Tibial nerve (tissue), 4 donors: ENCODE data around the gene MSL1.

Source experiments
- CTCF ChIP-seq, 5 experiments: fragments of 200-600 bp in 3 of 5; fragments of 450-650 bp in 2 of 5; sonication (generic) in 3 of 5; IDR thresholded peaks; one replicate each; pipeline ENCODE4 v1.5.1; 2016 to 2019; ENCODE audit warnings: antibody characterized with exemption in 5 of 5, mild to moderate bottlenecking in 3 of 5, moderate library complexity in 2 of 5
- EP300 ChIP-seq, 2 donors: sonication (generic); formaldehyde crosslinking; IDR thresholded peaks; one replicate each; pipeline ENCODE4 v1.6.1; 2017; ENCODE audit warnings: antibody characterized with exemption in 2 of 2, mild to moderate bottlenecking in 1 of 2
- POLR2A ChIP-seq, 2 donors: fragments of 450-650 bp; IDR thresholded peaks; one replicate each; pipeline ENCODE4 v1.6.1; 2017; ENCODE audit warnings: antibody characterized with exemption in 2 of 2, mild to moderate bottlenecking in 2 of 2, moderate library complexity in 2 of 2

DNA sequence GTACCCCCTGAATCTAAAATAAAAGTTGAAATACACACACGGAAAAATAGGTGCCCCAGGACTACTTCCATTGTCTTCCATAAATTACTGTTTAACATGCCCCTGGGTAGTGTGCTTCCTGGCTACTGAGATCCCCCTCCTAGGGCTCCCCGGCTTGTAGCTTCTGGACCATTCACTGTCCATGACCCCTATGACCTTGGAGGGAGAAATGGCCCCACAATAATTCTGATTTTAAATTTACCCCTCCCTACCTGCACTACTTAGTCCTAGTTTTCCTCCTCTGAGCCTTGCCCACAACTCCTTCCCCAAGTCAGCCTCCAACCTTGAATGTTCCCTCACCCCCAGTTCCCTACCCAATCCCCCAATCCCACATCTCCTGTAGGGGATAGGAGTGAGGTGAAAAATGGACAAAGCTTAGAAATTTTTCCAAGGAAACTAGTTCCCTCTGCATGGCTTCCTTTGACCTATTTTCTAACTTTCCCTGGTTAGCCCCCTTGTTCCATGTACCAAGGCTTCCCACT, 9.5 kb upstream of the MSL1 start:
- TF ChIP-seq CTCF (IDR thresholded peaks at IDR 0.05): no peak
- TF ChIP-seq POLR2A (IDR thresholded peaks at IDR 0.05): no peak
- TF ChIP-seq EP300 (IDR thresholded peaks at IDR 0.05): no peak
